Measurements from ENCODE around the gene ORC3.
"Not testable (repeated sequence)": the region's sequence is repeated elsewhere in the genome, so short reads cannot be mapped to it uniquely, and the experiment has no call there.

ORC3 gene

DNA sequence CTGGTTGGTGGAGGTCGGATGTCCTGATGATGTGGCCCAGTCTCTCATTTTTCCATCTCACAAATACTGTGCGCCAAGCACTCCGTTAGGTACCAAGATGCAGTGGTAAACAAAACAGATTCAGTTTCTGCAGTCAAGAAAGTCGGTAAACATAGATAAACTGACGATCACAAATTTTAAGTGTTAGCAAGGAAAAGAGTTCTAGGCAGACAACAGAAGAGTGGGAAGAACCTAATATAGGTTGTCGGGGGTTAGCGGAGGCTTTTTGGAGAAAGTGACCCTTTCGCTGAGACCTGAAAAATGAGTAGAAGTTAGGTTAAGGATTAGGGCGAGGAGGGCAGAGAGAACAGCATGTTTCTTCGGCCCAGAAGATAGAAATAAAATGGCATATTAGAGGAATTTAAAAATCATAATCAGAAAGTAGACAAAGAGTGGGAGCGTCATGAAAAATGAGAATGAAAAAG, 514 bp downstream of the ORC3 start:
- TF ChIP-seq, protein P1, sequence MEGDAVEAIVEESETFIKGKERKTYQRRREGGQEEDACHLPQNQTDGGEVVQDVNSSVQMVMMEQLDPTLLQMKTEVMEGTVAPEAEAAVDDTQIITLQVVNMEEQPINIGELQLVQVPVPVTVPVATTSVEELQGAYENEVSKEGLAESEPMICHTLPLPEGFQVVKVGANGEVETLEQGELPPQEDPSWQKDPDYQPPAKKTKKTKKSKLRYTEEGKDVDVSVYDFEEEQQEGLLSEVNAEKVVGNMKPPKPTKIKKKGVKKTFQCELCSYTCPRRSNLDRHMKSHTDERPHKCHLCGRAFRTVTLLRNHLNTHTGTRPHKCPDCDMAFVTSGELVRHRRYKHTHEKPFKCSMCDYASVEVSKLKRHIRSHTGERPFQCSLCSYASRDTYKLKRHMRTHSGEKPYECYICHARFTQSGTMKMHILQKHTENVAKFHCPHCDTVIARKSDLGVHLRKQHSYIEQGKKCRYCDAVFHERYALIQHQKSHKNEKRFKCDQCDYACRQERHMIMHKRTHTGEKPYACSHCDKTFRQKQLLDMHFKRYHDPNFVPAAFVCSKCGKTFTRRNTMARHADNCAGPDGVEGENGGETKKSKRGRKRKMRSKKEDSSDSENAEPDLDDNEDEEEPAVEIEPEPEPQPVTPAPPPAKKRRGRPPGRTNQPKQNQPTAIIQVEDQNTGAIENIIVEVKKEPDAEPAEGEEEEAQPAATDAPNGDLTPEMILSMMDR (IDR thresholded peaks at IDR 0.05; ENCODE audit: control insufficient read depth, extremely low read depth, insufficient read depth), result no peak
- peak overlapping the region; percentile 82 for H3K4me3 ChIP-seq (ENCODE audit: low read depth, low read length)
- no peak for DNase-seq (ENCODE audit: low read depth)

DNA sequence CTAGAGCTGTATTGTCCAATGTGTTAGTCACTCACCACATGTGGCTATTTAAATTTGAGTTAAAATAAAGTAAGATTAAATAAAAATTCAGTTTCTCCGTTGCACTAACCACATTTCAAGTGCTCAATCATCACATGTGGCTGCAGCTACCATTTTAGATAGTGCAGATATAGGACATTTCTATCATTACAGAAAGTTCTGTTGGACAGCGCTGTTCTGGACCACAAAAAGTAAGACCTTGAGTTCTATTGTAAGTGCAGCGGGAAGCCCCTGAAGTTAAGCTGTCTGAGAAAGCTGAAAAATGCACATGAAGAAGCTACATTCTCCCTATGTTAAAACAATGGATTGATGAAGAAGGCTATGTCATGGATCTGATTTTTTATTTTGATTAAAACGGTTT, 1.1 kb downstream of the ORC3 start:
- DNase-seq (ENCODE audit: low read depth), result no peak
- TF ChIP-seq, protein P1 (IDR thresholded peaks at IDR 0.05; ENCODE audit: control insufficient read depth, extremely low read depth, insufficient read depth), result no peak
- H3K4me3 ChIP-seq (ENCODE audit: low read depth, low read length), result peak overlapping the region; percentile 82

DNA sequence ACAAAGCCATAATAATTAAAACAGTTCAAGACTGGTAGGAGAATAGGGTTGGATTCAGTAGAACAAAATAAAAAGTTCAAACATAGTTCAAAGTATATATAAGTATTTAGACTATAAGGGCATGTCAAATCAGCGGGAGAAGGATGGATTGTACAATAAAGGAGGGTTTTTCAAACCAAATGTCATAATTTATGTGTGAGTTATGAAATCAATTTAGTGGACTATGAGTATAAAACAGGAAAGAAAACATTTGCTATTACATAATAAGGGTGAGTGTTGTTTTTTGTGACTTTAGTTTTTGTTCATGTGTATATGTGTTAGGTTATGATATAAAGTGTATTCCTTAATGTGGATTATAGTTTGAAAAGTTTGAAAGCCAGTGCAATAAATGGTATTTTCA, 10.6 kb downstream of the ORC3 start:
- H3K4me3 ChIP-seq (ENCODE audit: low read depth, low read length), result no peak overlapping the region
- no peak for DNase-seq (ENCODE audit: low read depth)
- TF ChIP-seq, protein P1 (IDR thresholded peaks at IDR 0.05; ENCODE audit: control insufficient read depth, extremely low read depth, insufficient read depth), result no peak

DNA sequence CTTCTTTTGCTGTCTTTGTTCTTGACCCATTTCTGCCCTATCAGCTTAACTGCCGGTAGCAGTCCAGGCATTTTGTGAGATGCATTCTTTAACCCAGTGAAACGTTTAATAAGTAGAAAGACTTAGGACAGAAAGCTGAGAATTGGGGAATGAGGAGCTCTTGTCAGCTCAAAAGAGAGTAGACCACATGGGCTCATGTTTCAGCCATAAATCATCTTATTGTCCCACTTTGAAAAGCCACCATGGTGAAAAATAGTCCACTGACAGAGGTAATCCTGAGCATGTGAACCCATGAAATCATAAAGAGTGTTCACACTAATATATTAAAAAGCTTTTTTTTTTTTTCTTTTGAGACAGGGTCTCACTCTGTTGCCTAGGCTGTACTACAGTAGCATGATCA, 16.3 kb downstream of the ORC3 start:
- H3K4me3 ChIP-seq (ENCODE audit: low read depth, low read length), result no peak overlapping the region
- DNase-seq (ENCODE audit: low read depth), result no peak
- TF ChIP-seq, protein P1 (IDR thresholded peaks at IDR 0.05; ENCODE audit: control insufficient read depth, extremely low read depth, insufficient read depth), result no peak

DNA sequence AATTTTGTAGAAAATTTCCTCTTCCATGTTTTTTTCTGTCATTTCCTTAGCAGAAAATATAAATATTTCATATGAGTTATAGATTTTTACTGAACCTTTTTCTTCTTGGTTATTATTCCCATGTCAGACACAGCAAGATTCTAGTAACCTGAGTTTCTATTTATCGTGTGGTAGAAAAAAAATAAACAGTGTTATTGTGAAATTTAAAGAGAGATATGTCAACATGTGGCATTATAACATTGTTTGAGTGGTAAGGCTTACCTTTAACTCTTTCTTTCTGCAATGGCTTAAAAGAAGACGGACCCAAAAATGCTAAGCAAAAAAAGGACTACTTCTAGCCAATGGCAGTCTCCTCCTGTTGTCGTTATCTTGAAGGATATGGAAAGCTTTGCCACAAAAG, 18.9 kb downstream of the ORC3 start:
- TF ChIP-seq, protein P1 (IDR thresholded peaks at IDR 0.05; ENCODE audit: control insufficient read depth, extremely low read depth, insufficient read depth), result no peak
- DNase-seq (ENCODE audit: low read depth), result no peak
- H3K4me3 ChIP-seq (ENCODE audit: low read depth, low read length), result no peak overlapping the region

DNA sequence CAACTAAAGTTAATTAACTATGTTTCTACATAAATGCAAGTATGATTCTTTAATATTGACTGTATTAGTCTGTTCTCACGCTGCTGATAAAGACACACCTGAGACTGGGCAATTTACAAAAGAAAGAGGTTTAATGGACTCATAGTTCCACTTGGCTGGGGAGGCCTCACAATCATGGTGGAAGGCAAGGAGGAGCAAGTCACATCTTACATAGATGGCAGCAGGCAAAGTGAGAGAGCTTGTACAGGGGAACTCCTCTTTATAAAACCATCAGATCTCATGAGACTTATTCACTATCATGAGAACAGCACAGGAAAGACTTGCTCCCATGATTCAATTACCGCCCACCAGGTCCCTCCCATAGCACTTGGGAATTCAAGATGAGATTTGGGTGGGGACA, 23.1 kb downstream of the ORC3 start:
- not testable (repeated sequence) for H3K4me3 ChIP-seq (ENCODE audit: low read depth, low read length); DNase-seq (ENCODE audit: low read depth)

DNA sequence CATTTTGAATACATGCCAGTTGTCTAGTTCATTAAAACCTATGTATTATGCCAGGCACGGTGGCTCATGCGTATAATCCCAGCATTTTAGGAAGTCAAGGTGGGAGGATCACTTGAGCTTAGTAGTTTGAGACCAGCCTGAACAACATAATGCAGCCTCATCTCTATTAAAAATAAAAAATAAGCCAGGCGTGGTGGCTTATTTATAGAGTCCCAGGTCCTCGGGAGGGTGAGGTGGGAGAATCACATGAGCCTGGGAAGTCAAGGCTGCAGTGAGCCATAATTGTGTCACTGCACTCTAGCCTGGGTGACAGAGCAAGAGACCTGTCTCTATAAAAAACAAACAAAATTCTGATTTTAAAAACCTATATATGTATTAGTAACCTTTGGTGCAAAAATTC, 27.5 kb downstream of the ORC3 start:
- no peak for DNase-seq (ENCODE audit: low read depth)
- TF ChIP-seq, protein P1 (IDR thresholded peaks at IDR 0.05; ENCODE audit: control insufficient read depth, extremely low read depth, insufficient read depth), result no peak
- H3K4me3 ChIP-seq (ENCODE audit: low read depth, low read length), result no peak overlapping the region

All from LNCaP clone FGC (cell line).